ENCODE results near the gene GINS3. TPM values are rescaled to one million over a fixed set of nuclear protein-coding genes. Genes with fewer than 3 reads are reported as not detected.

GINS3 gene
- total and polyA plus RNA-seq, 2 experiments from 2014 or later, result 2.1 to 3.0 TPM

Small RNAs within 50 kb of the gene (small RNA-seq; reads per million reads assigned to genes)
- gene RNU6-1110P, result not detected
- not detected for gene RNU6-269P

Other genes with a start within 250 kb of the GINS3 start
- 51.5 and 58.0 TPM in 2 replicates for gene CSNK2A2, start 194.4 kb upstream of the GINS3 start, total RNA-seq
- gene CSNK2A2, start 194.4 kb upstream of the GINS3 start, polyA plus RNA-seq, result 21.7 and 23.4 TPM in 2 replicates
- not detected in 2 replicates for gene PRSS54, start 97.4 kb upstream of the GINS3 start, total RNA-seq
- gene PRSS54, start 97.4 kb upstream of the GINS3 start, polyA plus RNA-seq, result not detected in 2 replicates
- 3.1 and 8.7 TPM in 2 replicates for gene NDRG4, start 107.7 kb downstream of the GINS3 start, total RNA-seq
- gene NDRG4, start 107.7 kb downstream of the GINS3 start, polyA plus RNA-seq, result 4.3 and 8.6 TPM in 2 replicates
- 9.9 and 11.4 TPM in 2 replicates for gene SETD6, start 123.0 kb downstream of the GINS3 start, total RNA-seq
- 9.7 and 13.1 TPM in 2 replicates for gene SETD6, start 123.0 kb downstream of the GINS3 start, polyA plus RNA-seq
- gene CNOT1, start 237.4 kb downstream of the GINS3 start, total RNA-seq, result 113 and 127 TPM in 2 replicates
- 50.8 and 54.6 TPM in 2 replicates for gene CNOT1, start 237.4 kb downstream of the GINS3 start, polyA plus RNA-seq